ENCODE data around the gene IL4I1. TPM values are rescaled to one million over a fixed set of nuclear protein-coding genes. Genes with fewer than 3 reads are reported as not detected.

IL4I1 gene
- total RNA-seq, 1 experiment from 2014 or later = 1.5 TPM

- no peaks in the 10 kb centered on the region for H3K27me3 ChIP-seq (ENCODE audit: control insufficient read depth, insufficient read depth, low read length)
- POLR2A ChIA-PET = interaction anchor here (0.6 kb wide), 1 partner anchor 35 kb away, joined by 3 read pairs; no protein-coding TSS in a partner anchor
- TF ChIP-seq REST (IDR thresholded peaks at IDR 0.05; ENCODE audit: insufficient read depth in 1 of 2, low read depth in 2 of 2, low read length in 1 of 2) (no peak), SIN3A (IDR thresholded peaks at IDR 0.05; ENCODE audit: borderline replicate concordance, insufficient read depth, low read depth, low read length) (no peak), POLR2AphosphoS5 (IDR thresholded peaks at IDR 0.05; ENCODE audit: low read depth, low read length) (no peak), TCF7L2 (IDR thresholded peaks at IDR 0.05; ENCODE audit: low read depth, low read length) (no peak)
- TF ChIP-seq, protein P1, sequence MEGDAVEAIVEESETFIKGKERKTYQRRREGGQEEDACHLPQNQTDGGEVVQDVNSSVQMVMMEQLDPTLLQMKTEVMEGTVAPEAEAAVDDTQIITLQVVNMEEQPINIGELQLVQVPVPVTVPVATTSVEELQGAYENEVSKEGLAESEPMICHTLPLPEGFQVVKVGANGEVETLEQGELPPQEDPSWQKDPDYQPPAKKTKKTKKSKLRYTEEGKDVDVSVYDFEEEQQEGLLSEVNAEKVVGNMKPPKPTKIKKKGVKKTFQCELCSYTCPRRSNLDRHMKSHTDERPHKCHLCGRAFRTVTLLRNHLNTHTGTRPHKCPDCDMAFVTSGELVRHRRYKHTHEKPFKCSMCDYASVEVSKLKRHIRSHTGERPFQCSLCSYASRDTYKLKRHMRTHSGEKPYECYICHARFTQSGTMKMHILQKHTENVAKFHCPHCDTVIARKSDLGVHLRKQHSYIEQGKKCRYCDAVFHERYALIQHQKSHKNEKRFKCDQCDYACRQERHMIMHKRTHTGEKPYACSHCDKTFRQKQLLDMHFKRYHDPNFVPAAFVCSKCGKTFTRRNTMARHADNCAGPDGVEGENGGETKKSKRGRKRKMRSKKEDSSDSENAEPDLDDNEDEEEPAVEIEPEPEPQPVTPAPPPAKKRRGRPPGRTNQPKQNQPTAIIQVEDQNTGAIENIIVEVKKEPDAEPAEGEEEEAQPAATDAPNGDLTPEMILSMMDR (IDR thresholded peaks at IDR 0.05) = no peak
- intact Hi-C loops (cut with micrococcal nuclease; ENCODE audit: unreplicated experiment) = no loop called here
- BruUV-seq (replicated peaks) = no TSS peak
- no peaks in the 10 kb centered on the region for H3K9me3 ChIP-seq (ENCODE audit: control insufficient read depth, insufficient read depth, low read depth, low read length)
- peak overlapping the region; percentile 99 for H3K27ac ChIP-seq (ENCODE audit: low read length)
- H3K4me3 ChIP-seq (ENCODE audit: low read depth in 2 of 2, low read length in 2 of 2) = peak overlapping the region; percentile 65 to 85
- ATAC-seq (no peak), DNase-seq (ENCODE audit: low read depth, low spot score) (no peak)
- CTCF ChIA-PET = no interaction called here
- H3K36me3 ChIP-seq (ENCODE audit: control insufficient read depth, insufficient read depth, low read length) = no peaks in the 10 kb centered on the region; the same call in none of the 2 replicates
- H3K4me1 ChIP-seq (ENCODE audit: control insufficient read depth, insufficient read depth, low read length) = peaks cover 12% of the 10 kb centered on the region
- in situ Hi-C loops (cut with HindIII; ENCODE audit: low pct_unique_long_range_greater_than_20kb, low sequenced_read_pairs) = no loop called here
Observed at GRCh38 chr19:49930483-49931011, 33.9 kb upstream of the IL4I1 start.

GRCh38 chr19:49929611-49930482 lies 33.2 kb upstream of the IL4I1 start:
- Histone ChIP-seq H3K9me3 (ENCODE audit: control insufficient read depth, insufficient read depth, low read depth, low read length) (no peaks in the 10 kb centered on the region), H3K4me1 (ENCODE audit: control insufficient read depth, insufficient read depth, low read length) (peaks cover 12% of the 10 kb centered on the region), H3K27ac (ENCODE audit: low read length) (peak overlapping the region; percentile 99), H3K27me3 (ENCODE audit: control insufficient read depth, insufficient read depth, low read length) (no peaks in the 10 kb centered on the region), H3K4me3 (ENCODE audit: low read depth in 2 of 2, low read length in 2 of 2) (peak overlapping the region; percentile 85 to 88), H3K36me3 (ENCODE audit: control insufficient read depth, insufficient read depth, low read length) (no peaks in the 10 kb centered on the region; the same call in none of the 2 replicates)
- TF ChIP-seq POLR2AphosphoS5 (IDR thresholded peaks at IDR 0.05; ENCODE audit: low read depth, low read length) (peak; percentile 13; the same call in 1 of the 2 replicates), REST (IDR thresholded peaks at IDR 0.05; ENCODE audit: insufficient read depth in 1 of 2, low read depth in 2 of 2, low read length in 1 of 2) (no peak)
- ATAC-seq = peak; percentile 88
- intact Hi-C loops (cut with micrococcal nuclease; ENCODE audit: unreplicated experiment) (no loop called here), in situ Hi-C loops (cut with HindIII; ENCODE audit: low pct_unique_long_range_greater_than_20kb, low sequenced_read_pairs) (no loop called here)
- DNase-seq (ENCODE audit: low read depth, low spot score) = peak; percentile 86
- ChIA-PET CTCF (interaction anchor here (0.6 to 0.7 kb wide), 2 partner anchors 18 to 958 kb away, joined by 3 to 4 read pairs; no protein-coding TSS in a partner anchor), POLR2A (interaction anchor here (0.6 to 1.0 kb wide), 4 partner anchors 35 to 60 kb away, joined by 3 to 5 read pairs (median 4); no protein-coding TSS in a partner anchor)
- no TSS peak for BruUV-seq (replicated peaks)

Data from Panc1 (cell line).